ENCODE measurements around the gene GPM6B. TPM values are rescaled to one million over a fixed set of nuclear protein-coding genes. Genes with fewer than 3 reads are reported as not detected.

The GPM6B gene
- total RNA-seq, 1 donor from 2014 or later = 21.8 TPM

DNA sequence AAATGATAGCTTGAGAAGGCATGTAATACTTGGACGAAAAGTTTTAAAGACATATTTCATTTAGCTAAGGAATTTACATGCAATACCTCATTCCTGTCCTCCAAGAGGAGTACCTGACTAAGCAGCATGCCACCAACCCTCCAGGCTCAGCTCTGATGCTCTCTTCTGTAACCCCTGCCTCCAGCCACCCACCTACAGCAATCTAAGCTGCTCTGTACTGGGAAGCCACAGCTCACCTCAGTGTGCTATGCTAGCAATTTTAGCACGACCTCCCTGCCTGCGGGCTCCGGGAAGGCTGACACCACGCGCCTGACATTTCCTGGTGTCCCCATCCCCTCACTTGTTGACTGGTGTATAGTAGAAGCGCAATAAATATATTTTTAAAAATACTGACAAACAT lies 23.2 kb upstream of the GPM6B start:
- no peak for DNase-seq (ENCODE audit: low spot score, unreplicated experiment)
- Mint-ChIP-seq H3K4me3 (ENCODE audit: low read depth) (no peak overlapping the region), H3K36me3 (ENCODE audit: insufficient read depth) (no peaks in the 10 kb centered on the region), H3K27me3 (no peaks in the 10 kb centered on the region), H3K9me3 (ENCODE audit: low read depth) (peaks cover 18% of the 10 kb centered on the region), H3K4me1 (ENCODE audit: low read depth) (peaks cover 22% of the 10 kb centered on the region), H3K27ac (no peak overlapping the region)
- TF ChIP-seq, protein P1, sequence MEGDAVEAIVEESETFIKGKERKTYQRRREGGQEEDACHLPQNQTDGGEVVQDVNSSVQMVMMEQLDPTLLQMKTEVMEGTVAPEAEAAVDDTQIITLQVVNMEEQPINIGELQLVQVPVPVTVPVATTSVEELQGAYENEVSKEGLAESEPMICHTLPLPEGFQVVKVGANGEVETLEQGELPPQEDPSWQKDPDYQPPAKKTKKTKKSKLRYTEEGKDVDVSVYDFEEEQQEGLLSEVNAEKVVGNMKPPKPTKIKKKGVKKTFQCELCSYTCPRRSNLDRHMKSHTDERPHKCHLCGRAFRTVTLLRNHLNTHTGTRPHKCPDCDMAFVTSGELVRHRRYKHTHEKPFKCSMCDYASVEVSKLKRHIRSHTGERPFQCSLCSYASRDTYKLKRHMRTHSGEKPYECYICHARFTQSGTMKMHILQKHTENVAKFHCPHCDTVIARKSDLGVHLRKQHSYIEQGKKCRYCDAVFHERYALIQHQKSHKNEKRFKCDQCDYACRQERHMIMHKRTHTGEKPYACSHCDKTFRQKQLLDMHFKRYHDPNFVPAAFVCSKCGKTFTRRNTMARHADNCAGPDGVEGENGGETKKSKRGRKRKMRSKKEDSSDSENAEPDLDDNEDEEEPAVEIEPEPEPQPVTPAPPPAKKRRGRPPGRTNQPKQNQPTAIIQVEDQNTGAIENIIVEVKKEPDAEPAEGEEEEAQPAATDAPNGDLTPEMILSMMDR (IDR thresholded peaks at IDR 0.05; ENCODE audit: unreplicated experiment) = no peak

DNA sequence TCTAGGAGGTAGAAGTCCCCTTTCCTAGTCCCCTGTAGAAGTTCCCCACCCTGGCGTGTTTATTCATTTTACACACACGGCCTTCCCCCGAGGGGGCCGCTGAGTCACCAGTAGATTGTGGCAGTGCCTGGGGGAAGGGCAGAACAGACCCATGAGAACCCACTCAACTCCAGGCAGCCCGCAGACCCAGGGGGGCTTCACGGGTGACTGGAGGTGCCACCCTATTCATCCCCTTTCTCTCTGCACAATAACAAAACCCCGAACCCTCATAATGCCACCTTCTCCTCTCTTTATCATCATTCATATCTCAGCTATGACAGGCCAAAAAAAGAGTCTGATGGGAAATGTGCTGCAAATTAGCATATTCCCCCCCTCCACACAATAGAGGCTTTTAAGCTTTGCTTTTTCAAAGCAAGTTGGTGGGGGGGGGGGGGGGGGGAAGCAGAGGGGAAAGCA lies 20.4 kb upstream of the GPM6B start:
- Mint-ChIP-seq H3K9me3 (ENCODE audit: low read depth) (peaks cover 15% of the 10 kb centered on the region), H3K4me3 (ENCODE audit: low read depth) (peak overlapping the region; percentile 35), H3K36me3 (ENCODE audit: insufficient read depth) (no peaks in the 10 kb centered on the region), H3K27ac (peak overlapping the region; percentile 86), H3K4me1 (ENCODE audit: low read depth) (peaks cover 28% of the 10 kb centered on the region), H3K27me3 (no peaks in the 10 kb centered on the region)
- TF ChIP-seq, protein P1 (IDR thresholded peaks at IDR 0.05; ENCODE audit: unreplicated experiment) = no peak
- no peak for DNase-seq (ENCODE audit: low spot score, unreplicated experiment)

DNA sequence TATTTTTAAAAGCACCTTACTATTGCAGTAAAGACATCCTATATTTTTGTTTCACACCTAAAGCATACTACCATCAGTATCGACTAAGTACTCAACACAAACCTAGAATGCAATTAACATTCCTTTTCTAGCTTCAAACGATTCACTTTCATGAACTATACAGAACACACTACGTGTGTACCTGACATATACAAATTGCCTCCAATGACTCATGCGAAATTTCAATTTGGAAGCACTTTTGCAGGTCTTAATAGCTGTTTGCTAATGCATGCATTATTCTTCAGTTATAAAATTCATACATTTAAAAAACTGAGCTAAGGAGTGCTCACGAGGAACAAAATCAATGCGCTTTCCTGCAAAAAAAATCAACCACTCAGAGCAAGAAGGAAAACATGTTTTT lies 19.7 kb upstream of the GPM6B start:
- no peaks in the 10 kb centered on the region for H3K27me3 Mint-ChIP-seq
- peaks cover 11% of the 10 kb centered on the region for H3K9me3 Mint-ChIP-seq (ENCODE audit: low read depth)
- TF ChIP-seq, protein P1 (IDR thresholded peaks at IDR 0.05; ENCODE audit: unreplicated experiment) = no peak
- no peaks in the 10 kb centered on the region for H3K36me3 Mint-ChIP-seq (ENCODE audit: insufficient read depth)
- H3K27ac Mint-ChIP-seq = no peak overlapping the region
- no peak overlapping the region for H3K4me3 Mint-ChIP-seq (ENCODE audit: low read depth)
- DNase-seq (ENCODE audit: low spot score, unreplicated experiment) = no peak
- peaks cover 28% of the 10 kb centered on the region for H3K4me1 Mint-ChIP-seq (ENCODE audit: low read depth)

DNA sequence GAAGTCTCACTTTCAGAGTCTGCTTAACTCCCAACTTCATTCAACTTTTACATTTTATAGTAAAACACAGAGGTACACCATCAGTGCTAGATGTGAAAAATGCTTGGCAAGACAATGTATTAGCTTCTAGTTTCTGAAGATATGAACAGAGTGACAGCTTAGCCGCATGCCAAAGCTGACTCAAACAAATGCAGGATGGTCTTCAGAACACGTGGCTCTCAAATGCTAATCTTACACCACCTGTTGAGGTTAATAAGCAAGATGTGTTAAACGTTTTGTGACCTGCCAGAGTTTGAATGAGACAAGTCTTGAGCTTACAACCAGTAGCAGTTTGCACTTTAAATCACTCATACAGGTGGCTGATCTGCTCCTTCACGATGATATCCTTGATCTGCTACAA lies 18.9 kb upstream of the GPM6B start:
- peaks cover 11% of the 10 kb centered on the region for H3K9me3 Mint-ChIP-seq (ENCODE audit: low read depth)
- H3K4me3 Mint-ChIP-seq (ENCODE audit: low read depth) = no peak overlapping the region
- DNase-seq (ENCODE audit: low spot score, unreplicated experiment) = no peak
- H3K27me3 Mint-ChIP-seq = no peaks in the 10 kb centered on the region
- TF ChIP-seq, protein P1 (IDR thresholded peaks at IDR 0.05; ENCODE audit: unreplicated experiment) = no peak
- H3K36me3 Mint-ChIP-seq (ENCODE audit: insufficient read depth) = no peaks in the 10 kb centered on the region
- peaks cover 28% of the 10 kb centered on the region for H3K4me1 Mint-ChIP-seq (ENCODE audit: low read depth)
- H3K27ac Mint-ChIP-seq = no peak overlapping the region

DNA sequence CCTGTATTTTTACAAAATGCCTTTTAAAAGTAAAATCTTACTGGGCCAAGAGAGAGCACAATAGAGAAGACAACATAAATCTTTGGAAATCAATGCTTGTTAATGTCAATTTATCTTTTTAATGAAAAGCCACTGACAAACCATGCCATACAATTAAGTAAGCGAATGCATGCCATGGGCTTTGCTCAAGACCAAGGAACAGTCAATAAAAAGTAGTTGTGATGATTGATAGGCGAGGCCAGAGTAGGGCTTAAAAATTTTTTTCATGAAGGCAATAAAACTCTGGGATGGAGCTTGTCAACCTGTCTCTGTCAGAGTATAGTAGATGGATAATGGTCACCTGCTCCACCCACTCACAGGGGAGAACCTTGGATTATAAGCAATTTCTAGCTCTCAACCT lies 17.5 kb upstream of the GPM6B start:
- no peak for DNase-seq (ENCODE audit: low spot score, unreplicated experiment)
- Mint-ChIP-seq H3K4me3 (ENCODE audit: low read depth) (no peak overlapping the region), H3K27ac (no peak overlapping the region), H3K9me3 (ENCODE audit: low read depth) (peaks cover 6% of the 10 kb centered on the region), H3K4me1 (ENCODE audit: low read depth) (peaks cover 28% of the 10 kb centered on the region), H3K36me3 (ENCODE audit: insufficient read depth) (no peaks in the 10 kb centered on the region), H3K27me3 (no peaks in the 10 kb centered on the region)
- TF ChIP-seq, protein P1 (IDR thresholded peaks at IDR 0.05; ENCODE audit: unreplicated experiment) = no peak
